GM12878 (cell line): ENCODE results near the gene NOP9. TPM values are rescaled to one million over a fixed set of nuclear protein-coding genes. Genes with fewer than 3 reads are reported as not detected.

Experiments
- ATAC-seq: fragments of 200-7000 bp; cut with Tn5 transposase; 3 replicates; pipeline ENCODE4 v1.9.1; 2020; ENCODE audit warnings: mild to moderate bottlenecking, moderate library complexity
- BruUV-seq: library from RNA; stranded (reverse); fragments of 400-500 nt; replicated peaks from 2 replicates; lab custom pipeline; 2021; lab: Mats Ljungman, UMichigan
- CTCF ChIA-PET: fragments of 300-600 bp; sonication (Branson Sonifier 250); formaldehyde crosslinking; extraction: SDS; loops from one replicate; lab custom pipeline; 2021; ENCODE audit warnings: inconsistent platforms; lab: Yijun Ruan, JAX
- POLR2A ChIA-PET: fragments of 350-600 bp; formaldehyde crosslinking; extraction: SDS; loops from one replicate; lab custom pipeline; 2021; ENCODE audit warnings: inconsistent platforms; lab: Charles Lee
- RAD21 ChIA-PET: fragments of 300-600 bp; sonication (Branson Sonifier 250); formaldehyde crosslinking; loops from one replicate; lab custom pipeline; 2023; ENCODE audit warnings: antibody characterized with exemption; ENCODE audit not compliant: unreplicated experiment; lab: Charles Lee
- SMC1A ChIA-PET: fragments of 300-600 bp; sonication (Branson Sonifier 250); formaldehyde crosslinking; loops from one replicate; lab custom pipeline; 2023; ENCODE audit not compliant: unreplicated experiment, uncharacterized antibody; lab: Charles Lee
- DNase-seq: peaks from one replicate; pipeline ENCODE4 v3.0.0-alpha.2; 2011; ENCODE audit warnings: low read depth, low spot score
- FAIRE-seq: peaks from 3 replicates; lab custom pipeline; 2011; peaks lifted over from hg19 to GRCh38; lab: Jason Lieb, UNC
- H2AFZ ChIP-seq: 2 replicates; pipeline ENCODE4 v1.6.0; 2011; ENCODE audit warnings: low read depth, low read length, control low read depth; ENCODE audit not compliant: control insufficient read depth
- H3K27ac ChIP-seq: 2 replicates; pipeline ENCODE4 v1.5.1; 2011; ENCODE audit warnings: control low read depth; ENCODE audit not compliant: control insufficient read depth, insufficient read depth
- H3K27me3 ChIP-seq, 2 experiments: replicated peaks in 1 of 2; 2 replicates each; pipeline versions ENCODE4 v1.6.0 to v1.6.1; 2011; ENCODE audit warnings: low read length in 1 of 2; ENCODE audit not compliant: control insufficient read depth in 2 of 2, insufficient read depth in 2 of 2
- H3K36me3 ChIP-seq, 2 experiments: 2 replicates each; pipeline ENCODE4 v1.5.1; 2011; ENCODE audit warnings: low read length in 1 of 2; ENCODE audit not compliant: control insufficient read depth in 2 of 2, insufficient read depth in 2 of 2
- H3K4me1 ChIP-seq: 2 replicates; pipeline ENCODE4 v1.6.1; 2011; ENCODE audit warnings: mild to moderate bottlenecking, low read length, moderate library complexity, mixed read lengths; ENCODE audit not compliant: control insufficient read depth, insufficient read depth
- H3K4me2 ChIP-seq: 2 replicates; pipeline ENCODE4 v1.6.0; 2011; ENCODE audit warnings: control low read depth; ENCODE audit not compliant: control insufficient read depth, insufficient read depth
- H3K4me3 ChIP-seq: fragments of 200-600 bp; sonication (generic); 2 replicates; pipeline ENCODE4 v1.5.1; 2016
- H3K79me2 ChIP-seq: 2 replicates; pipeline ENCODE4 v1.6.0; 2011; ENCODE audit warnings: low read length; ENCODE audit not compliant: control insufficient read depth, insufficient read depth
- H3K9ac ChIP-seq: 2 replicates; pipeline ENCODE4 v1.8.0; 2011; ENCODE audit warnings: low read length, control low read depth, mixed read lengths; ENCODE audit not compliant: control insufficient read depth, insufficient read depth
- H3K9me3 ChIP-seq: replicated peaks from 3 replicates; pipeline ENCODE4 v1.5.1; 2011; ENCODE audit warnings: mild to moderate bottlenecking, low read length; ENCODE audit not compliant: control insufficient read depth, insufficient read depth
- H4K20me1 ChIP-seq: 2 replicates; pipeline ENCODE4 v1.6.0; 2011; ENCODE audit not compliant: control insufficient read depth, insufficient read depth
- ATF7 ChIP-seq: fragments of 450-650 bp; IDR thresholded peaks from 2 replicates; pipeline ENCODE4 v1.6.1; 2016; ENCODE audit warnings: low read depth, mild to moderate bottlenecking
- BRCA1 ChIP-seq: IDR thresholded peaks from 2 replicates; pipeline ENCODE4 v1.6.1; 2011; ENCODE audit warnings: low read depth, low read length, improper control_type of control experiment
- CBFB ChIP-seq: IDR thresholded peaks from 2 replicates; pipeline ENCODE4 v1.6.1; 2016; ENCODE audit warnings: antibody characterized with exemption, low read depth
- CREB1 ChIP-seq: IDR thresholded peaks from 2 replicates; pipeline ENCODE4 v1.6.1; 2012; ENCODE audit warnings: low read depth, mild to moderate bottlenecking, inconsistent platforms
- CREM ChIP-seq: IDR thresholded peaks from 2 replicates; pipeline ENCODE4 v1.6.1; 2014; ENCODE audit warnings: antibody characterized with exemption, low read depth
- EGR1 ChIP-seq, 2 experiments: IDR thresholded peaks; 1 replicate in 1 of 2; 2 replicates in 1 of 2; pipeline ENCODE4 v1.6.1; 2011 to 2012; ENCODE audit warnings: low read depth in 2 of 2, low read length in 2 of 2, borderline replicate concordance in 1 of 2, mild to moderate bottlenecking in 1 of 2, moderate library complexity in 1 of 2
- EP300 ChIP-seq, 2 experiments: fragments of 150-350 bp in 1 of 2; IDR thresholded peaks; 2 replicates each; pipeline ENCODE4 v1.6.1; 2011 to 2012; ENCODE audit warnings: low read depth in 2 of 2, low read length in 2 of 2, borderline replicate concordance in 1 of 2, improper control_type of control experiment in 1 of 2, inconsistent platforms in 1 of 2; ENCODE audit not compliant: control insufficient read depth in 1 of 2
- HDAC6 ChIP-seq: fragments of 200-600 bp; sonication (generic); IDR thresholded peaks from one replicate; pipeline ENCODE4 v1.8.0; 2017; ENCODE audit warnings: antibody characterized with exemption; ENCODE audit not compliant: unreplicated experiment
- LARP7 ChIP-seq: fragments of 450-650 bp; IDR thresholded peaks from 2 replicates; pipeline ENCODE4 v1.6.1; 2017; ENCODE audit warnings: mild to moderate bottlenecking
- MXI1 ChIP-seq: fragments of 150-350 bp; IDR thresholded peaks from 2 replicates; pipeline ENCODE4 v1.6.1; 2011; ENCODE audit warnings: low read depth, mild to moderate bottlenecking, inconsistent platforms, low read length, improper control_type of control experiment
- NBN ChIP-seq: fragments of 450-650 bp; IDR thresholded peaks from 2 replicates; pipeline ENCODE4 v1.6.1; 2016
- NFYB ChIP-seq: IDR thresholded peaks from 2 replicates; pipeline ENCODE4 v1.6.1; 2011; ENCODE audit warnings: low read depth, mild to moderate bottlenecking, low read length, improper control_type of control experiment, moderate library complexity; ENCODE audit not compliant: insufficient read depth
- POLR2AphosphoS2 ChIP-seq: IDR thresholded peaks from 2 replicates; pipeline ENCODE4 v1.6.1; 2011; ENCODE audit warnings: low read depth, mild to moderate bottlenecking, low read length, improper control_type of control experiment, moderate library complexity
- RAD21 ChIP-seq: IDR thresholded peaks from 2 replicates; pipeline ENCODE4 v1.6.1; 2011; ENCODE audit warnings: mild to moderate bottlenecking, low read depth, low read length, moderate library complexity; ENCODE audit not compliant: insufficient read depth
- RUNX3 ChIP-seq: IDR thresholded peaks from 2 replicates; pipeline ENCODE4 v1.6.1; 2012; ENCODE audit warnings: low read length, inconsistent platforms
- SMC3 ChIP-seq: IDR thresholded peaks from 2 replicates; pipeline ENCODE4 v1.6.1; 2011; ENCODE audit warnings: low read length, improper control_type of control experiment, borderline replicate concordance
- STAT3 ChIP-seq: IDR thresholded peaks from 2 replicates; pipeline ENCODE4 v1.6.1; 2011; ENCODE audit warnings: low read depth, low read length, improper control_type of control experiment
- ZNF384 ChIP-seq: IDR thresholded peaks from 2 replicates; pipeline ENCODE4 v1.6.1; 2012; ENCODE audit warnings: low read depth, mild to moderate bottlenecking, low read length, improper control_type of control experiment, borderline replicate concordance
- WGBS: methylation state at CpG from one replicate; pipeline ENCODE4 v1.1.6; 2016; ENCODE audit warnings: low lambda C conversion rate; ENCODE audit not compliant: insufficient replicate concordance, insufficient coverage; ENCODE audit errors: missing lambda C conversion rate; 5-methylcytosine and 5-hydroxymethylcytosine counted together
- in situ Hi-C: fragments of 300-500 bp; cut with MboI; formaldehyde crosslinking; loops from 9 replicates; pipeline ENCODE4 v1.14.3; 2018; ENCODE audit warnings: mixed read lengths
- intact Hi-C: fragments of 100-400 bp; cut with micrococcal nuclease; formaldehyde crosslinking; loops from one replicate; pipeline ENCODE4 v1.14.2; 2022; ENCODE audit not compliant: unreplicated experiment
- polyA plus RNA-seq, 11 experiments: library from polyadenylated mRNA; depleted of rRNA in 4 of 11; unstranded in 6 of 11; stranded (reverse) in 5 of 11; fragments of >200 nt; fragmentation: Nextera tagmentation in 4 of 11; fragmentation: Illumina TruSeq in 1 of 11; extraction: Ambion mirVana in 4 of 11; extraction: Trizol in 1 of 11; gene quantifications; 1 replicate in 1 of 11; 2 replicates in 10 of 11; pipeline versions ENCODE4 v1.2.1 to v1.2.3, GENCODE V29; 2011 to 2016; ENCODE audit warnings: inconsistent platforms in 2 of 11, missing spikeins in 2 of 11, low read depth in 1 of 11
- total RNA-seq, 4 experiments: library from RNA; depleted of rRNA in 3 of 4; stranded (reverse); fragments of >200 nt in 3 of 4; fragmentation: Illumina TruSeq in 1 of 4; extraction: Trizol in 1 of 4; gene quantifications; 2 replicates each; pipeline versions ENCODE4 v1.2.1 to v1.2.3, GENCODE V29; 2013 to 2021
- TF ChIP-seq, protein P1 (sequence below), 3 experiments: IDR thresholded peaks in 2 of 3; conservative IDR thresholded peaks in 1 of 3; 2 replicates each; pipeline ENCODE4 v1.5.1; 2011; ENCODE audit warnings: low read depth in 3 of 3, low read length in 3 of 3, mild to moderate bottlenecking in 3 of 3, control low read depth in 2 of 3, moderate library complexity in 2 of 3, inconsistent platforms in 1 of 3, mixed read lengths in 1 of 3; ENCODE audit not compliant: control insufficient read depth in 2 of 3, insufficient read depth in 1 of 3; ENCODE audit errors: extremely low read depth in 1 of 3
- TF ChIP-seq, protein P2 (sequence below): fragments of 450-650 bp; IDR thresholded peaks from 2 replicates; pipeline ENCODE4 v1.6.1; 2016; ENCODE audit warnings: mild to moderate bottlenecking

Gene NOP9
- total and polyA plus RNA-seq, 10 of the 15 experiments (the other 5 are each of a cell fraction or from before 2014, with no cell fraction given) = 2.4 to 43.9 (median 20.3) TPM

DNA sequence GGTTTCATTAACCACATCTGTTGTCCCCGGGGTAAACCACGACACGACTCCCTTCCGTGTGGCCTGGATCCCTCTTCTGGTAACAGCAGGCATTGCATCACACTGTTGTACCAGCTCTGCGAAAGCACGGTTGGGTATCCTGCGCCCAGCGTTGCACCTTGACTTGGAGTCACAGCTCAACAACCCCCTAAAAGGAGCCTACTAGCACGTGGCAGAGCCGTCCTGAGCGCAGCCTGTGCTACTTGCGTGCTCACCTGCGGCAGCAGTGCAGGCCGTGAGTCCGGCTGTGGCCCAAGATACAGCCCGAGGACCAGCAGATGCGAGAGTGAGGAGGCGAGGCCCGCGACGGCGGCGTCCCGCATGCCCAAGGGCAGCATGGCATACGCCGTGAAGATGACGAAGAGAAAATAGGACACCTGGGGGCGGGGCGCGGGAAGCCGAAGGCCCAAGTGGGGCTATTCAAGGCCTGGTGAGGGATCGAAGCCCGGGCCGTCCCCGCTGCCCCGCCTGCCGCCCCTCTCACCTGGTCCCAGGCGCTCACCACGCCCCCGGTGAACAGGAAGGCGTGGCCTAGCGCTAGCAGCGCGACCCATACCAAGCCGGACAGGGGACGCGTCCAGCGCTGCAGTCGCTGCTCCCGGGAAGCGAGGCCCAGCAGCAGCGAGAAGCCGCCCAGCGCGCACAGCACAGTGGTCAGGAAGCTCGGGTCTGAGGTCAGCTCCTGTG is 32.8 kb downstream of the NOP9 start:
- DNase-seq (peak; percentile 60), ATAC-seq (peak; percentile 88), FAIRE-seq (peak; percentile 96)
- H3K4me1 ChIP-seq = peaks cover 18% of the 10 kb centered on the region
- no peaks in the 10 kb centered on the region for H3K79me2 ChIP-seq
- ChIA-PET CTCF (interaction anchor here (0.7 to 16.6 kb wide), 28 partner anchors 8 to 1075 kb away, joined by 3 to 452 read pairs (median 8); partner anchors contain the start of genes CBLN3, CIDEB, KHNYN and LTB4R), SMC1A (interaction anchor here (0.5 to 4.9 kb wide), 18 partner anchors 22 to 1155 kb away, joined by 3 to 77 read pairs (median 3); partner anchors contain the start of genes CBLN3, CIDEB, DCAF11 and KHNYN), RAD21 (interaction anchor here (0.6 to 5.0 kb wide), 27 partner anchors 10 to 742 kb away, joined by 3 to 141 read pairs (median 4); partner anchors contain the start of genes CBLN3, CIDEB, DHRS1 and KHNYN), POLR2A (interaction anchor here (0.7 to 4.0 kb wide), 7 partner anchors 19 to 441 kb away, joined by 3 to 42 read pairs (median 3); partner anchors contain the start of genes CBLN3 and KHNYN)
- H3K27me3 ChIP-seq = peaks cover 2 to 12% of the 10 kb centered on the region in 2 experiments; a peak in 3 of 4 replicates
- no peak overlapping the region for H3K9ac ChIP-seq
- peak overlapping the region; percentile 48 for H2AFZ ChIP-seq
- no TSS peak for BruUV-seq
- in situ Hi-C loops (loop anchor here (5.0 kb wide), 1 partner anchor 100 kb away; no protein-coding TSS in a partner anchor), intact Hi-C loops (loop anchor here (1.0 to 5.0 kb wide), 2 partner anchors 35 to 89 kb away; partner anchors contain the start of gene NFATC4)
- H3K27ac ChIP-seq = no peak overlapping the region
- WGBS = 3% methylated on average over 55 of the region's 56 CpGs
- H3K36me3 ChIP-seq = no peaks in the 10 kb centered on the region; a peak in 1 of 4 replicates
- peak overlapping the region; percentile 35; the same call in 1 of the 2 replicates for H3K4me3 ChIP-seq
- peak overlapping the region; percentile 96 for H3K4me2 ChIP-seq
- no peaks in the 10 kb centered on the region for H4K20me1 ChIP-seq
- no peaks in the 10 kb centered on the region for H3K9me3 ChIP-seq
- TF ChIP-seq ATF7 = peak; percentile 44
- no peak for TF ChIP-seq HDAC6
- TF ChIP-seq, protein P1, sequence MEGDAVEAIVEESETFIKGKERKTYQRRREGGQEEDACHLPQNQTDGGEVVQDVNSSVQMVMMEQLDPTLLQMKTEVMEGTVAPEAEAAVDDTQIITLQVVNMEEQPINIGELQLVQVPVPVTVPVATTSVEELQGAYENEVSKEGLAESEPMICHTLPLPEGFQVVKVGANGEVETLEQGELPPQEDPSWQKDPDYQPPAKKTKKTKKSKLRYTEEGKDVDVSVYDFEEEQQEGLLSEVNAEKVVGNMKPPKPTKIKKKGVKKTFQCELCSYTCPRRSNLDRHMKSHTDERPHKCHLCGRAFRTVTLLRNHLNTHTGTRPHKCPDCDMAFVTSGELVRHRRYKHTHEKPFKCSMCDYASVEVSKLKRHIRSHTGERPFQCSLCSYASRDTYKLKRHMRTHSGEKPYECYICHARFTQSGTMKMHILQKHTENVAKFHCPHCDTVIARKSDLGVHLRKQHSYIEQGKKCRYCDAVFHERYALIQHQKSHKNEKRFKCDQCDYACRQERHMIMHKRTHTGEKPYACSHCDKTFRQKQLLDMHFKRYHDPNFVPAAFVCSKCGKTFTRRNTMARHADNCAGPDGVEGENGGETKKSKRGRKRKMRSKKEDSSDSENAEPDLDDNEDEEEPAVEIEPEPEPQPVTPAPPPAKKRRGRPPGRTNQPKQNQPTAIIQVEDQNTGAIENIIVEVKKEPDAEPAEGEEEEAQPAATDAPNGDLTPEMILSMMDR (IDR thresholded peaks at IDR 0.05 in 2 of 3, conservative IDR thresholded peaks at IDR 0.05 in 1 of 3; ENCODE audit: control insufficient read depth in 2 of 3, extremely low read depth in 1 of 3, insufficient read depth in 1 of 3, low read depth in 3 of 3, low read length in 3 of 3) = peak; percentile 80 to 86 (median 85)
- peak; percentile 55; the same call in 1 of the 2 replicates for TF ChIP-seq CBFB
- TF ChIP-seq NFYB = no peak
- peak; percentile 51; the same call in 1 of the 2 replicates for TF ChIP-seq SMC3
- TF ChIP-seq STAT3 = no peak
- no peak for TF ChIP-seq EGR1 (IDR thresholded peaks at IDR 0.05; ENCODE audit: borderline replicate concordance in 1 of 2, low read depth in 2 of 2, low read length in 2 of 2)
- no peak for TF ChIP-seq BRCA1
- peak; percentile 73 for TF ChIP-seq RAD21
- TF ChIP-seq, protein P2, sequence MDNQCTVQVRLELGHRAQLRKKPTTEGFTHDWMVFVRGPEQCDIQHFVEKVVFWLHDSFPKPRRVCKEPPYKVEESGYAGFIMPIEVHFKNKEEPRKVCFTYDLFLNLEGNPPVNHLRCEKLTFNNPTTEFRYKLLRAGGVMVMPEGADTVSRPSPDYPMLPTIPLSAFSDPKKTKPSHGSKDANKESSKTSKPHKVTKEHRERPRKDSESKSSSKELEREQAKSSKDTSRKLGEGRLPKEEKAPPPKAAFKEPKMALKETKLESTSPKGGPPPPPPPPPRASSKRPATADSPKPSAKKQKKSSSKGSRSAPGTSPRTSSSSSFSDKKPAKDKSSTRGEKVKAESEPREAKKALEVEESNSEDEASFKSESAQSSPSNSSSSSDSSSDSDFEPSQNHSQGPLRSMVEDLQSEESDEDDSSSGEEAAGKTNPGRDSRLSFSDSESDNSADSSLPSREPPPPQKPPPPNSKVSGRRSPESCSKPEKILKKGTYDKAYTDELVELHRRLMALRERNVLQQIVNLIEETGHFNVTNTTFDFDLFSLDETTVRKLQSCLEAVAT = peak; percentile 79; the same call in 1 of the 2 replicates
- peak; percentile 59 for TF ChIP-seq CREB1
- 0 out of 2 replicates have a peak, but pooled peaks have one; percentile 22 for TF ChIP-seq LARP7
- TF ChIP-seq MXI1 = 0 out of 2 replicates have a peak, but pooled peaks have one; percentile 26
- TF ChIP-seq EP300 (IDR thresholded peaks at IDR 0.05; ENCODE audit: borderline replicate concordance in 1 of 2, control insufficient read depth in 1 of 2, low read depth in 2 of 2, low read length in 2 of 2) = no peak
- TF ChIP-seq NBN = peak; percentile 82; the same call in 1 of the 2 replicates
- peak; percentile 63 for TF ChIP-seq CREM
- peak; percentile 95 for TF ChIP-seq ZNF384
- no peak for TF ChIP-seq POLR2AphosphoS2
- TF ChIP-seq RUNX3 = peak; percentile 94
